Rectal smooth muscle tissue (tissue), 1 donor: ENCODE data around the gene S100A7.

Source experiments
- H3K27ac ChIP-seq: one replicate; pipeline ENCODE4 v1.7.0; 2013; ENCODE audit warnings: low read depth, low read length, inconsistent platforms
- H3K27me3 ChIP-seq: one replicate; pipeline ENCODE4 v1.7.0; 2013; ENCODE audit warnings: low read length; ENCODE audit not compliant: control insufficient read depth, insufficient read depth
- H3K36me3 ChIP-seq: one replicate; pipeline ENCODE4 v1.7.0; 2013; ENCODE audit warnings: low read length; ENCODE audit not compliant: control insufficient read depth, insufficient read depth
- H3K4me1 ChIP-seq: one replicate; pipeline ENCODE4 v1.7.0; 2013; ENCODE audit warnings: low read length; ENCODE audit not compliant: control insufficient read depth, insufficient read depth
- H3K4me3 ChIP-seq: one replicate; pipeline ENCODE4 v1.7.0; 2013; ENCODE audit warnings: low read length
- H3K9ac ChIP-seq: one replicate; pipeline ENCODE4 v1.7.0; 2013; ENCODE audit warnings: low read length

The S100A7 gene

DNA sequence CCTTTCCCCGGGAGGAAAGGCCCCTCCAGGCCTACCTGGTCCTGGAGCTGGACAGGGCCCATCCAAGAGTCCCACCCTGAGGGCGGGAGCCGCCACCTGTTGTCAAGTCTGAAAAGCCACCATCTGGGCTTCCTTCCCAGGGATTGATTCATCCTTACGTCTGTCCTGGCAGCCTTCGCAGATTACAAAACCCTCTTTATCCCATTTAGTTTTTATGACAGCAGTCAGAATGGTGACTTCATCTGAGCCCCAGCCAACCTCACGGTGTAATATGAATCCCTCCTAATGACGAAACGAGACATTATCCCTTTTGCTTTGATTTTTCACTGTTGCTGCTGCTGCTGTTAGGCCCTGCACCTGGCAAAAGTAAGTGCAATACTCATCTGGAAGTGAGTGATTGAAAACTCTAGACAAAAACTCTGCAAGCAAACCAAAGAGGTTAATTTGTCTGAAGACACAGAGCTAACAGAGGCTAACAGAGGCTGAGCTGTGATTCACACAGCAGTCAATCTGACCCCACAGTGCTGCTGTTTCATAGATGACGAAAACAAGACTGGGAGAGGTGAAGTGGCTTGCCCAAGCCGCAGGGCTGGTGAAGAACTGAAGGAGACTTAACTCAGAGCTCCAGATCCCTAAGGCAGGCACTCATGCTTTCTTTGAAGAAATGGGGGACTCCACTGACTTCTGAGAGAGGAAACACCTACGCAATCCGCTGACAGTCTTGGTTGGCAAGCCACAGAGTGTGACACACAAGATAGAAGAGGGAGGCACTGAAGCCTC is 30.0 kb upstream of the S100A7 start:
- H3K4me1 ChIP-seq, result peaks cover 5% of the 10 kb centered on the region

DNA sequence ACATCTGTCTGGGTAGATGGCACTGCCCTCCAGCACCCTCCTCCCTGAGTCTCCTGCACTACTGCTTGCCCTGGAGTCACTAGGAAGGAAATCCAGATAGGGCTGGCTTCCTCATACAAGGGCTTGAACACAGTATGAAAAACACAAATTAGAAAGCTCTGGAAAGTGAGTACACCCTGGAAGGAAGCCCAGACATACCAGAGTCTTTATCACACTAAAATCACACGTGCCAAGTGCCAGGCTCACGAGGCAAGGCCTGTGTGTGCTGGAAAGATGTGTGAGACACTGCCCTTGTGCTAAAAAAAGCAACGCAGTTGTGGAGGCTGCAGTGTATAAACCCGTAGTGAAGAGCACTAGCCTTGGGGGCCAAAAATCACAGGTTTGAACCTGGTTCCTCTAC is 28.3 kb upstream of the S100A7 start:
- H3K36me3 ChIP-seq, result no peaks in the 10 kb centered on the region
- H3K27me3 ChIP-seq, result no peaks in the 10 kb centered on the region
- H3K27ac ChIP-seq, result peak overlapping the region; percentile 16
- no peak overlapping the region for H3K9ac ChIP-seq
- no peak overlapping the region for H3K4me3 ChIP-seq
- peaks cover 5% of the 10 kb centered on the region for H3K4me1 ChIP-seq

More for the DNA sequence above, 30.0 kb upstream of the S100A7 start:
- no peaks in the 10 kb centered on the region for H3K27me3 ChIP-seq
- no peaks in the 10 kb centered on the region for H3K36me3 ChIP-seq
- H3K4me3 ChIP-seq, result no peak overlapping the region
- peak overlapping the region; percentile 65 for H3K27ac ChIP-seq
- no peak overlapping the region for H3K9ac ChIP-seq

DNA sequence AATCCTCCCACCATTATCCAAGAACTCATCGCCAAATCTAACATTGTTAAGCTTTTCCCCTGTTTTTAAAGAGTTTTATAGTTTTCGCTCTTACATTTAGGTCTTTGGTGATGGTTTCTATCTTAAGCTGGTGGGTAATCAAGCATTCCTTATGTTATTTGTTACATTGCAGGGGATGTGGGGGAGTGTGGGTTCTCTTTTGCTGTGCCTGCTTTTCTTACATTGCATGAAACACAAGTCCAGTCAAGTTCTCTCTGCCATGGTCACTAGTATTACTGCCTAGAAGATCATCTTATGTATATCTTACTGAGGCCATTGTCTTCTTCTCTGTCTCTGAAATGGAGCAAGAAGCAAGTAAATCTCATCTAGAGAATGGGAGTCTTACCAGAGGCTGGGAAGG is 27.3 kb upstream of the S100A7 start:
- Histone ChIP-seq H3K4me3 (no peak overlapping the region), H3K27ac (no peak overlapping the region)

DNA sequence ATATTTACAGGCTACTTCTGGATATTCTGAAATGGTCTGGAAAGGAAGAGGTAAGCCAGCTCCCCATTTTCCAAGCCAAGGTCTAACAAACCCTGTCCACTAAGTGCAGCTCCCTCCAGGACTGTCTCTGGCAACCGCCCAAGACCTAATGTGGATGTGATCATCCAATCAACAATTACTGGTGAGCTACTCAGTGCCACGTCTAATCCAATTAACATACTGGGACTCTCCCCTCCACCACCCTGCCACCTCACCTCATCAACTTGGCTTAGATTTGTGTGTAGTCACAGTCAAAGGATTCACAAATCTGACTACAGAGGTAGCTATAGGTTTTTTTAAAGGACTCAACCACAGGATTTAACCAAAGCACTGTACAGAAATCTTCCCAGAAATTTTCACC is 25.4 kb upstream of the S100A7 start:
- Histone ChIP-seq H3K36me3 (no peaks in the 10 kb centered on the region), H3K4me3 (no peak overlapping the region), H3K9ac (no peak overlapping the region), H3K27ac (no peak overlapping the region), H3K27me3 (no peaks in the 10 kb centered on the region), H3K4me1 (peaks cover 3% of the 10 kb centered on the region)

More for the DNA sequence above, 27.3 kb upstream of the S100A7 start:
- Histone ChIP-seq H3K27me3 (no peaks in the 10 kb centered on the region), H3K4me1 (peaks cover 5% of the 10 kb centered on the region), H3K9ac (no peak overlapping the region), H3K36me3 (no peaks in the 10 kb centered on the region)

DNA sequence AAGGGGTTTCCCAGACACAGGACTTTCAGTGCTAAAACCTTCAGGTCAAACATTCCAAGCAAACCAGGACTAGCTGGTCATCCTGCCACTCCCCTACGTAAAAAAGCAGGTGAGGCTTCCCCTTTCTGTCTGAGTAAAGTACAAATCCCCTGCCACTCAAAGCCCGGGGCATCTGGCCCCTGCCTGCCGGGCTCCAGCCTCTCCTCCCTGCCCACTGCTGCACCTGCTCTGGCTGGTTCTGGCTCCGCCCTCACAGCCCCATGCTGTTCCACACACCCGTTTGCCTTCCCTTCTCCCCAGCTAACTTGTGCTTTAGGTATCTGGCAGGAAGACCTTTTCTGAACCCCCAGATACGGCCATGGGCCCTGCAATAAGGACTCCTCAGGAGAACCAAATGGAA is 23.3 kb upstream of the S100A7 start:
- no peak overlapping the region for H3K9ac ChIP-seq
- H3K4me3 ChIP-seq, result no peak overlapping the region
- no peak overlapping the region for H3K27ac ChIP-seq
- no peaks in the 10 kb centered on the region for H3K27me3 ChIP-seq
- no peaks in the 10 kb centered on the region for H3K36me3 ChIP-seq
- H3K4me1 ChIP-seq, result no peaks in the 10 kb centered on the region

DNA sequence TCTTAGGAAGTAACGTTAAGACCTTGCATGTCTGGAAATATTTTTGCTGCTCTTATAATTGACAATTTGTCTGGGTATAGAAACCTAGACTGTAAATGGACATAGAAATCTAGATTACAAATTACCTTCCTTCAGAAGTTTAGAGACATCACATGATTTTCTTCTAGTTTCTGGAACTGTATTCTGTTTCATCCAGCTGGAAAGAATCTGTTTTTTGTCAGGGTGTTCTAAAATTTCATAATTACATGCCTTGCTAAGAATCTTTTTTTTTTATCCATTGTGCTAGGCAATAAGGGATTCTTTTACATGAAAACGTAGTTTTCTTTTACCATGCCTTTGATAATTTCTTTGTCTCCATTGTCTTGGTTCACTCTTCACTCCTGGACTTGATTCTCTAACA is 20.7 kb upstream of the S100A7 start:
- Histone ChIP-seq H3K36me3 (no peaks in the 10 kb centered on the region), H3K9ac (no peak overlapping the region), H3K4me1 (no peaks in the 10 kb centered on the region), H3K4me3 (no peak overlapping the region), H3K27ac (no peak overlapping the region), H3K27me3 (no peaks in the 10 kb centered on the region)

DNA sequence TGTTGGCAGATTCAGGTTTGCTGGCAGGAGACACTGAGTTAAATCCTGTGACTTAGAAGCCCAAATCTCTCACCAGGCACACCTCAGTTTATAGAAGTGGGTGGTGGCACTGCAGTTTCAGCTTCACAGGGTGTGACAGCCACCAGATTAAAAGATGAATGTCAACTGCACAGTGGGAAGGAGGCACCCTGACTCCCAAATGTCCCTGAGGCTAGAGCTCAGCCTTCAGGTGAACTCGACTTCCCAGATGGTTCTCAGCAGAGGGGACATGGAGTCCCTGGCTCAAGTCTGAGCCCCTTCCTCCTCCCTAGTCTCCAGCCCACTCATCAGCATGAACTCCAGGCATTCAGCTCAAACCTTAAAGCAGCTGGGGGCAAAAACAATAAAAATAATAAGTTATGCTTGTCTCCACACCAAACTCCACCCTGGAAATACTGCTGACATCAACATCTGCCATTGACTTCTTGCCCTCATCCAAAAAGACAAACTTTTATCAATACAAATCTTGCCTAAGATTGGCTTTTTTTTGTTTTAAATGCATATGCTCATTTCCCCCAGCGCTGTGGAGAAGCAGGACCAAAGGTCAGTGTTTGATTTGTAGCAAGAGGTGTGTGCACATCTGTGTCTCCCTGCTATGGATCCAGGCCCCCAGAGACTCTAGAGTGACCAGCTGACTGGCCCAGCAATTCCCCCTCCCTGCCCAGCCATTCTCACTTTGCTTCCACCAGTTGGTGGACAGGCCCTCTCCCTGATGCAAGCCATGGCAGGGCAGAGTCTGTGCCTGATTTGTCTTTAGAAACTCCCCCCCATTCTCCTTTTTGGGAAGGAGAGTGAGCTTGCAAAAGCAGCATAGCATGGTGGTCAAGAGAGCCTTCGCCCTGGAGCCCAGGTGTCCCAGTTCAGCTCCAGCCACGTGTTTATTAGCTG is 18.5 kb upstream of the S100A7 start:
- H3K4me1 ChIP-seq, result no peaks in the 10 kb centered on the region
- no peak overlapping the region for H3K4me3 ChIP-seq
- H3K9ac ChIP-seq, result no peak overlapping the region
- no peaks in the 10 kb centered on the region for H3K36me3 ChIP-seq
- no peaks in the 10 kb centered on the region for H3K27me3 ChIP-seq
- no peak overlapping the region for H3K27ac ChIP-seq

DNA sequence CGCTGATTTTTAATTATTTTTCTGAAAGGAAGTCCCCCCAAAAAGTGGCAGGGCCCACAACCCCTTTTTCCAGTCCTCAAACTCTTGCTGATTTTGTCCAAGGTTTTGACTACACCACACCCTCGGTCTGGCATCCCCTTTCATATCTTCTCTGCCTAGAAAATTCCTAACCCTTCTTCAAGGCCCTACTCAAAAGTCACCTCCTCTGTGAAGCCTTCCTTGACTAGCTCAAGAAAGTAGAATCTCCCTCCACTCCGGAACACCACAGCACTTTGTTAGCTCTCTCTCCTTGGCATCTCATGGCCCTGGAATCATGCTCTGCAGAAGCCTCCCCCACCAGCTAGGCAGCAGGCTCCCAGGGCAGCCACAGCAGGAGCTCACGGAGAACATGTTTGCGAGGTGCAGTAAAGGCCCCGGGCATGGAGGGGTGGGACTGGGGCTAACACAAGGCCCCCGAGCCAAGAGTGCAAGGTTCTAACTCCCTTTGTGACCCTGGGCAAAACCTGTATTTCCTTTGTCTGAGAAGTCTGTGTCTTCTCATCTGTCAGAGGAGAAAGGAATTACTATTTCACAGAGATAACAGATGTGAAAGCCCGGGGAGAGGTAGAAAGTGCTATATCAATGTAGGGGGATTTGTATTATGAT is 17.7 kb upstream of the S100A7 start:
- H3K36me3 ChIP-seq, result no peaks in the 10 kb centered on the region
- H3K9ac ChIP-seq, result no peak overlapping the region
- H3K27me3 ChIP-seq, result no peaks in the 10 kb centered on the region
- H3K4me3 ChIP-seq, result no peak overlapping the region
- no peak overlapping the region for H3K27ac ChIP-seq
- no peaks in the 10 kb centered on the region for H3K4me1 ChIP-seq

DNA sequence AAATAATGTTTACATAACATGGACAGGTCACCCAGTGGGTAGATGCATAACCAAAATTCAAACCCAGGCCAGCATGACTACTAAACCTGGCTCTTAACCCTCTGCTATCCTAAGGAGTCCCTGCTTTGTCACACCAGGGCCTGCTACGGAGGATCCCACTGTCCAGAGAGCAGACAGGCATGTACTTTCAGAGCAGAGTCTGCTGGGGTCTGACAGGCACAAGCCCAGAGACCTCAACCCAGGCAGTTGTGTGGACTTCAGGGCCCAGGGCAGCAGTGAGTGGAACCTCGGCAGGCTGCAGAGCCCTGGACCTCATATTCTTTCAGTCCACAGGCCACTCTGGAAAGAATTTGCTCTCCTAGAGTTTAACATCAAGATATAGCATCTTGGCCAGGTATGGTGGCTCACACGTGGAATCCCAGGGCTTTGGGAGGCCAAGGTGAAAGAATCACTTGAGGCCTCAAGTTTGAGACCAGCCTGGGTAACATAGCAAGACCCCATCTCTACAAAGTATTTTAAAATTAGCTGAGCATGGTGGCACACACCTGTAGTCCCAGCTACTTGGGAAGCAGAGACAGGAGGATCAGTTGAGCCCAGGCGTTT is 16.1 kb upstream of the S100A7 start:
- Histone ChIP-seq H3K27ac (no peak overlapping the region), H3K4me1 (no peaks in the 10 kb centered on the region), H3K27me3 (no peaks in the 10 kb centered on the region), H3K9ac (no peak overlapping the region), H3K36me3 (no peaks in the 10 kb centered on the region), H3K4me3 (no peak overlapping the region)

DNA sequence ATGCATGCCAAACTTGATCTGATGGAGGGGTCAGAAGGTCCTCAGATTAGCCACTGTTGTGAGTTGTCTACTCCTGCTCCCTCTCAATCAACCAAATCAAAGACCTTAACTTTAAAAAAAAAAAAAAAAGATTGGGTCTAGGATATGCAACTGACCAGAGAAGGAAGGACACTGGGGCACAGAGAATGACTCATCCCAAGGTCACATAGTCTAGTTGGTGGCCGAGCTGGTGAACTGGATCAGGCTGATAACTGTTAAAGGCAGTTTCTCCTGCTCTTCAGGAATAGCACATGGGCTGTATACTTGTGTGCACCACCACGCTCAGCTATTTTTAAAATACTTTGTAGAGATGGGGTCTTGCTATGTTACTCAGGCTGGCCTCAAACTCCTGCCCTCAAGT is 14.8 kb upstream of the S100A7 start:
- no peaks in the 10 kb centered on the region for H3K4me1 ChIP-seq
- no peak overlapping the region for H3K4me3 ChIP-seq
- no peak overlapping the region for H3K9ac ChIP-seq
- no peaks in the 10 kb centered on the region for H3K27me3 ChIP-seq
- no peak overlapping the region for H3K27ac ChIP-seq
- no peaks in the 10 kb centered on the region for H3K36me3 ChIP-seq

DNA sequence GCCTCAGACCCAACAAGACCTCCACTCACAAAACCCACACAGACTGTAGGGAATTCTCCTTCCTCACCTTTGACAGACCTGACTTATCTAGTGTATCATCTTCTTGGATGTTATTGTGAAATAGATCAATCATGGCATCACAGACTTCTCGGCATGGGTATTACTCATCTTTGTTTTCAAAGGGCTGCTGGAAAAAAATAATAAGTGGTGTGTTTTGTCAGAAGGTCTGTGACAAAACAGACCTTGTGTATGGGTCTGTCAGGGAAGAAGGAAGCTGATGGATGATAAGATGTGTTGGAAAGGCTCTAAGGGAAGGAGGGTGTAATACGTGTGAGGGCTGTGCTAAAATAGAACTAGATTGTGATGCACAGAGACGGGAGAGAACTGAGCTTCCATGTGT is 13.9 kb upstream of the S100A7 start:
- Histone ChIP-seq H3K27me3 (no peaks in the 10 kb centered on the region), H3K36me3 (no peaks in the 10 kb centered on the region), H3K4me3 (no peak overlapping the region), H3K4me1 (no peaks in the 10 kb centered on the region), H3K9ac (no peak overlapping the region), H3K27ac (no peak overlapping the region)

DNA sequence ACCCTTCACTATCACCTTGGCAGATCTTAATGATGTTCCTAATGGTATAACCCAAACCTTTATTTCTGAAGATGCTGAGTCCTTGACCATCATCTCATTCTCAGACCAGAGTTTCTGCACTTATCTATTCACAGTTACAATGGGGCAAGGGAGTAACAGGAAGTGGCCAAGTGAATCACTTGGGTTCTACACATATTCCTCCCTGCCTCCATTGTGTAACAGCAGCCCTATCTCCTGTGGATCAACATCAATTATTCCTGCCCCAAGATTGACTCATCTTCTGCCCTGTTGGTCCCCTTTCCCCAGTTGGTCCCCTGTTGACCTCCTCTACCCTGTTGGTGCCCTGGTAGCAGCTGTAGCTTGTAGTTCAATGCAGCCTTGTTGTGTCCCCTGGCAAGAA is 10.3 kb upstream of the S100A7 start:
- Histone ChIP-seq H3K27ac (no peak overlapping the region), H3K36me3 (no peaks in the 10 kb centered on the region), H3K4me1 (no peaks in the 10 kb centered on the region), H3K4me3 (no peak overlapping the region), H3K27me3 (no peaks in the 10 kb centered on the region), H3K9ac (no peak overlapping the region)
